ENCODE data around the gene NT5DC1.

The NT5DC1 gene

DNA sequence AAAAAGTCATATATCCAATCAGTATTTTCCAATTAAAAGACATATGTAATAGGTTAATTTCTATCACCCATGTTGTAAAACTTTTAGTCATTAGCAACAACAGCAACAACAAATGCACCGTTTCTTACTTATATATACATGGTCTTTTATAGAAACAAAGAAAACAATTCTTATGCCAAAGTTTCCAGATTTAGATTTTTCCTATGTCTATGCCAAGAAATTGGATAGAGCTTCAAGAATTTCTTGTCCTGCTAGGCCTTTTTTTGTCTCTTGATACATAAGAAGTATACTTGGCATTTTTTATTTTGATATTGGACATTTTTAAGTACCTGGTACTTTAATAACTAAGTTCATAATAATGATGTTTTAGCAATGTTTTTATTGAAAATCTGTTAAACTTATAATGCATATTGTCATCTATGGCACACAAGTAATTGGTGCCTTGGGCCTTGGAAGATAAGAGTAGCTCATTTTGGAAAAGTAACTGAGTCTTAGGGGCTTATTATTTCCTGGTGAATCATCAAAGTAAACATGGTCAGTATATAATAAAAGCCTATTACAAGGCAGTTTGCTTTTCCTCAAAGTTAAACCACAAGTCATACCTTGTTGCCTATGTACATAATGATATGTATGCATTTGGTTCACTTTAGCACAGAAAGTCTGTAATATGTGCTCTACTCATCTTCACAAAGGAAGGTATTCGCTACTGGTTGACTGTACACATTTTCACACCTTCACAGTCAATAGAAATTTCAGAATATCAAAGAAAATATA, 29.9 kb upstream of the NT5DC1 start:
- Histone ChIP-seq H3K4me3 (ENCODE audit: low read depth in 1 of 2, low read length in 1 of 2) (no peak overlapping the region), H3K36me3 (no peaks in the 10 kb centered on the region), H3K4me1 (ENCODE audit: control insufficient read depth in 1 of 2, insufficient read depth in 1 of 2, low read depth in 1 of 2, low read length in 1 of 2) (no peaks in the 10 kb centered on the region), H3K27me3 (peaks cover 5% of the 10 kb centered on the region), H3K27ac (no peak overlapping the region), H3K9me3 (no peaks in the 10 kb centered on the region)
- TF ChIP-seq, protein P1, sequence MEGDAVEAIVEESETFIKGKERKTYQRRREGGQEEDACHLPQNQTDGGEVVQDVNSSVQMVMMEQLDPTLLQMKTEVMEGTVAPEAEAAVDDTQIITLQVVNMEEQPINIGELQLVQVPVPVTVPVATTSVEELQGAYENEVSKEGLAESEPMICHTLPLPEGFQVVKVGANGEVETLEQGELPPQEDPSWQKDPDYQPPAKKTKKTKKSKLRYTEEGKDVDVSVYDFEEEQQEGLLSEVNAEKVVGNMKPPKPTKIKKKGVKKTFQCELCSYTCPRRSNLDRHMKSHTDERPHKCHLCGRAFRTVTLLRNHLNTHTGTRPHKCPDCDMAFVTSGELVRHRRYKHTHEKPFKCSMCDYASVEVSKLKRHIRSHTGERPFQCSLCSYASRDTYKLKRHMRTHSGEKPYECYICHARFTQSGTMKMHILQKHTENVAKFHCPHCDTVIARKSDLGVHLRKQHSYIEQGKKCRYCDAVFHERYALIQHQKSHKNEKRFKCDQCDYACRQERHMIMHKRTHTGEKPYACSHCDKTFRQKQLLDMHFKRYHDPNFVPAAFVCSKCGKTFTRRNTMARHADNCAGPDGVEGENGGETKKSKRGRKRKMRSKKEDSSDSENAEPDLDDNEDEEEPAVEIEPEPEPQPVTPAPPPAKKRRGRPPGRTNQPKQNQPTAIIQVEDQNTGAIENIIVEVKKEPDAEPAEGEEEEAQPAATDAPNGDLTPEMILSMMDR (IDR thresholded peaks at IDR 0.05), result no peak

DNA sequence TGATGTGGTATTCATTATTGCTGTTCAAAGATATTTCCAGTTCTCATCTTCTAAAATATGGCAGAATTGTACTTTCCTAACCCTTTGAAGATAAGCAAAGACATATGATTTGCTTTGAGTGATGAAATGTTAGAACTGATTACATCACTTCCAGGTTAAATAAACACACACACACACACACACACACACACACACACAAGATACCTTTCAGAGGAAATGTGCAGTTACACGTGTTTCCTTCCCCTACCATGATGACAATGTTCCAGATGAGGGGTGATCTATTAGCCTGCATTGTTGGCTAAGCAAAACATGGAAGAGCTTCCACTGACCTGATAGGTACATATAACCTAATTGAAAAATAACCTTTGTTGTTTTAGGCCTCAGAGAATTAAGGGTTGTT, 28.3 kb upstream of the NT5DC1 start:
- TF ChIP-seq, protein P1 (IDR thresholded peaks at IDR 0.05), result no peak

DNA sequence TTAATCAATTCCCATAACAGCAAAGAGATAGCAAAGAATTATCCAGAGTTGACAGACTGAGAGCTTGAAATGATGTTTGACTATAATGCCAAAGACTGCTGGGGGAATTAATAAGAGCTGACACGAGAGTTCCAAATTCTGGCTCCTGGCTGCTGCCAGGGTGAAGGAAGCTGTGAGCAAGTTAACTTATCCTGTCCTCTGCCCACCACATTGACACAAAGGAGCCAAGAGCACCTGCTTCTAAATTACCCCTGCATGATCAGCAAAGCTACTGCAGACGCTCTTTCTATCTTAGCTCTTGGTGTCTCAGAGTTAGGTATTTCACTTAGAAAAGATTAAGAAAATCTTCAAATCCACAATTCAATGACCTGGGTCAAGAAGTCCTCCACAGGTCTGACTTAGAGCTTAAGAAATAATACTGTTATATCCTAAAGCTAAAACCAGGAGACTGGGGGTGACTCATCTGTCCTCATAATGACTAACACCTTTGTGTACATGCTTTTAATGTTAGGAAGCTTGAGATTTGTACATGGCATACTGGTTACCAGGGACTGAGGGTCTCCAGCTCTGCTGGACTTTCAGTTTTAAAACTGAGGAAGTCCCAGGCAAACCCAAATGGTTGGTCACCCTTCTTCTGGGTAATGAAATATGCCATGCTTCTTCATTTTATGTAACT, 26.8 kb upstream of the NT5DC1 start:
- no peaks in the 10 kb centered on the region for H3K36me3 ChIP-seq

More for the DNA sequence above, 28.3 kb upstream of the NT5DC1 start:
- Histone ChIP-seq H3K36me3 (no peaks in the 10 kb centered on the region), H3K4me1 (ENCODE audit: control insufficient read depth in 1 of 2, insufficient read depth in 1 of 2, low read depth in 1 of 2, low read length in 1 of 2) (no peaks in the 10 kb centered on the region), H3K27me3 (peaks cover 10% of the 10 kb centered on the region), H3K9me3 (no peaks in the 10 kb centered on the region), H3K27ac (no peak overlapping the region), H3K4me3 (ENCODE audit: low read depth in 1 of 2, low read length in 1 of 2) (no peak overlapping the region)

DNA sequence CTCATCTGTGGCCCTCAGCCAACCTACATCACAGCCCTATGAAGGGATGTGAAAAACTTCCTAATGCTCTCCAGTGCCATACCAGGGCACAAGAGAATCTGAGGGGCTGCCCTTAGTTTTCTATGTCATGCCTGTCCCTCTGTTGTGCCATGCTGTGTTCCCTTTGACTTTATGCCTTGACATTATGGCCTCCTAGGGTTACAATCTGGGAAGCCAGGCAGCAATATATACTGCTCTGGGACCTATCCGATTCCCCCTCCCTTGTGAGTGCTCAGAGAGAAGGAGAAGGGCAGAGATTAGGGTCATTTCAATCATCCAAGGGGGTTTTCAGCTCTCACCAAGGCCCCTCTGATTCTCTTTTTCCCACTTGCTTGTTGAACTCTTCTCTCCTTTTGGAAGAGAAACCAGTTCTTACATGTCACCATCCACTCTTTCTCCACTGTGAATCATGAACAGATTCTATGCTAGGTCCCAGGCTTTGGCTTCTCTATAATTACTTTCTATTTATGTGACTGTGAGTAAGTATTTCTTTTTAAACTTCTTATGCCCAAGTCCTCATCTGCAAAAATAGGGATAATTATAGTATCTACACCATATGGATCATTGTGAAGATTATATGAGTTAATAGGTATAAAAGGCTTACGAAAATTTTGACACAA, 25.8 kb upstream of the NT5DC1 start:
- Histone ChIP-seq H3K9me3 (no peaks in the 10 kb centered on the region), H3K36me3 (no peaks in the 10 kb centered on the region), H3K4me3 (ENCODE audit: low read depth in 1 of 2, low read length in 1 of 2) (no peak overlapping the region), H3K27me3 (peaks cover 10% of the 10 kb centered on the region), H3K27ac (no peak overlapping the region), H3K4me1 (ENCODE audit: control insufficient read depth in 1 of 2, insufficient read depth in 1 of 2, low read depth in 1 of 2, low read length in 1 of 2) (no peaks in the 10 kb centered on the region)
- TF ChIP-seq, protein P1 (IDR thresholded peaks at IDR 0.05), result no peak

More for the DNA sequence above, 26.8 kb upstream of the NT5DC1 start:
- H3K4me1 ChIP-seq (ENCODE audit: control insufficient read depth in 1 of 2, insufficient read depth in 1 of 2, low read depth in 1 of 2, low read length in 1 of 2), result no peaks in the 10 kb centered on the region
- H3K4me3 ChIP-seq (ENCODE audit: low read depth in 1 of 2, low read length in 1 of 2), result no peak overlapping the region
- H3K27ac ChIP-seq, result no peak overlapping the region
- peaks cover 10% of the 10 kb centered on the region for H3K27me3 ChIP-seq
- no peaks in the 10 kb centered on the region for H3K9me3 ChIP-seq
- TF ChIP-seq, protein P1 (IDR thresholded peaks at IDR 0.05), result no peak

DNA sequence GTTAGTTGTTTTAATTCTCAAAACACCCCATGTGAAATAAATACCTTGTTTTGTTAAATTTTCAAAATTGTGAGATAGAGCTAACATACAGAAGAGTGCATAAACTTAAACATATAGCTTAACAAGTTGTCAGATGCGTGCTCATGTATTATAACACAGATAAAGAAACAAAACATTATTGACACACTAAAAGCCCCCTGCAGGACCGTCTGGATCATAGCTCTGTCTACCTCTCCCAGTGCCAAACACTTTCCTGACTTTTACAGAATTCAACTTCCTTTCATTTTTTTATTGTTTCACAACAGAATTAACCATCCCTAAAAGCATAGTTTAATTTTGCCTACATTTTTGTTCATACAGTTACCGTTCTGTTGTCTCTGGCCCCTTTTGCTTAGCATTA, 22.1 kb upstream of the NT5DC1 start:
- no peaks in the 10 kb centered on the region for H3K9me3 ChIP-seq
- peaks cover 17% of the 10 kb centered on the region for H3K27me3 ChIP-seq
- H3K36me3 ChIP-seq, result no peaks in the 10 kb centered on the region
- no peaks in the 10 kb centered on the region for H3K4me1 ChIP-seq (ENCODE audit: control insufficient read depth in 1 of 2, insufficient read depth in 1 of 2, low read depth in 1 of 2, low read length in 1 of 2)
- H3K27ac ChIP-seq, result no peak overlapping the region
- no peak overlapping the region for H3K4me3 ChIP-seq (ENCODE audit: low read depth in 1 of 2, low read length in 1 of 2)
- TF ChIP-seq, protein P1 (IDR thresholded peaks at IDR 0.05), result no peak

All from neutrophil (primary cell).